ENCODE measurements around the gene GUCA2B. TPM values are rescaled to one million over a fixed set of nuclear protein-coding genes. Genes with fewer than 3 reads are reported as not detected.

GUCA2B gene
- not detected for total RNA-seq (2021; fragmentation: NEBNext Ultra II Directional; extraction: Animal tissue kit (Norgen Biotek cat#: 25700))
- long read RNA-seq = 0 reads

GRCh38 chr1:42152907-42153600 lies at the start of gene GUCA2B:
Gene GUCA2B, plus strand, starts transcription at chr1:42153410. Its CDS starts 41 bp downstream, at chr1:42153451.
- Mint-ChIP-seq H3K36me3 (ENCODE audit: low read depth) (no peaks in the 10 kb centered on the region), H3K4me3 (no peak within 1 kb of the TSS), H3K27ac (no peak within 1 kb of the TSS), H3K4me1 (ENCODE audit: low read depth) (no peaks in the 10 kb centered on the region), H3K27me3 (ENCODE audit: insufficient read depth) (peaks cover 16% of the 10 kb centered on the region), H3K9me3 (no peaks in the 10 kb centered on the region)
- no peak for DNase-seq
- TF ChIP-seq, protein P1, sequence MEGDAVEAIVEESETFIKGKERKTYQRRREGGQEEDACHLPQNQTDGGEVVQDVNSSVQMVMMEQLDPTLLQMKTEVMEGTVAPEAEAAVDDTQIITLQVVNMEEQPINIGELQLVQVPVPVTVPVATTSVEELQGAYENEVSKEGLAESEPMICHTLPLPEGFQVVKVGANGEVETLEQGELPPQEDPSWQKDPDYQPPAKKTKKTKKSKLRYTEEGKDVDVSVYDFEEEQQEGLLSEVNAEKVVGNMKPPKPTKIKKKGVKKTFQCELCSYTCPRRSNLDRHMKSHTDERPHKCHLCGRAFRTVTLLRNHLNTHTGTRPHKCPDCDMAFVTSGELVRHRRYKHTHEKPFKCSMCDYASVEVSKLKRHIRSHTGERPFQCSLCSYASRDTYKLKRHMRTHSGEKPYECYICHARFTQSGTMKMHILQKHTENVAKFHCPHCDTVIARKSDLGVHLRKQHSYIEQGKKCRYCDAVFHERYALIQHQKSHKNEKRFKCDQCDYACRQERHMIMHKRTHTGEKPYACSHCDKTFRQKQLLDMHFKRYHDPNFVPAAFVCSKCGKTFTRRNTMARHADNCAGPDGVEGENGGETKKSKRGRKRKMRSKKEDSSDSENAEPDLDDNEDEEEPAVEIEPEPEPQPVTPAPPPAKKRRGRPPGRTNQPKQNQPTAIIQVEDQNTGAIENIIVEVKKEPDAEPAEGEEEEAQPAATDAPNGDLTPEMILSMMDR (IDR thresholded peaks at IDR 0.05) = no peak

DNA sequence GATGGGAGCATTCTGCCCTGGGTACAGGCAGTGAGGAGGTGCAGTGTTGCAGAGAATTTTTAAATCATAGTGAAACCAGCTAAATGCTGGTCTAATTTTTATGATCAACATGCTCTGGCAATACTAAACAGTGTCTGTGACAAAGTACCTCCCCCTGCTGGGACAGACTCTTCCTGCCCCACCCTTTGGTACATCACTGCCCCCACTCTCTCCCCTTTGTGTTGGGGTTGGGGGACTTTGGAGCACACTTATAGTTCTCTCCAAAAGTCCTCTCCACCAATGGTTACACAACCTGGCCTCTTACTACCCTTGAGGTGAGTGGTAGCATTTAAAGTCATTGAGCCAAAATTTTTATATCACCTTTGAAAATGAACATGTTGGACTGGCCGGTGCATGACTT lies 48.2 kb upstream of the GUCA2B start:
- Mint-ChIP-seq H3K4me3 (no peak overlapping the region), H3K4me1 (ENCODE audit: low read depth) (no peaks in the 10 kb centered on the region), H3K36me3 (ENCODE audit: low read depth) (no peaks in the 10 kb centered on the region), H3K9me3 (no peaks in the 10 kb centered on the region), H3K27me3 (ENCODE audit: insufficient read depth) (peaks cover 13% of the 10 kb centered on the region), H3K27ac (no peak overlapping the region)
- TF ChIP-seq, protein P1 (IDR thresholded peaks at IDR 0.05) = no peak
- no peak for DNase-seq

DNA sequence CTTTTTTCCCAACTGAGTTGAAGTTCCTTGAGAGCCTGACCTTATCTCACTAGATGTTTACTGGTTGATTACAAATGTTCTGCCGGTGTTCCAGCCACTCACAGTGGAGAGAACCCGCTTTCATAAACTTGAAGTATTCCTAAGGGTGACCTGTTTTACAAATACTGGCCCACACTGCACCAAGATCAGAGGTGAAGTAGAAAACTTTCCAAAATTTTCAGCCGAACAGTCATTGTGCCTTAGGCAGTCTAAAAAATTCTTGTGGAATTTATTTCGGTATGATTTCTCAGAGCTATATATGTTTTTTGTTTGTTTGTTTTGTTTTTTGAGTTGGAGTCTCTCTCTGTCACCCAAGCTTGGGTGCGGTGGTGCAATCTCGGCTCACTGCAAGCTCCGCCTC lies 44.9 kb upstream of the GUCA2B start:
- Mint-ChIP-seq H3K4me1 (ENCODE audit: low read depth) (no peaks in the 10 kb centered on the region), H3K27me3 (ENCODE audit: insufficient read depth) (peaks cover 28% of the 10 kb centered on the region), H3K9me3 (no peaks in the 10 kb centered on the region), H3K27ac (no peak overlapping the region), H3K4me3 (no peak overlapping the region), H3K36me3 (ENCODE audit: low read depth) (no peaks in the 10 kb centered on the region)
- TF ChIP-seq, protein P1 (IDR thresholded peaks at IDR 0.05) = no peak
- no peak for DNase-seq

DNA sequence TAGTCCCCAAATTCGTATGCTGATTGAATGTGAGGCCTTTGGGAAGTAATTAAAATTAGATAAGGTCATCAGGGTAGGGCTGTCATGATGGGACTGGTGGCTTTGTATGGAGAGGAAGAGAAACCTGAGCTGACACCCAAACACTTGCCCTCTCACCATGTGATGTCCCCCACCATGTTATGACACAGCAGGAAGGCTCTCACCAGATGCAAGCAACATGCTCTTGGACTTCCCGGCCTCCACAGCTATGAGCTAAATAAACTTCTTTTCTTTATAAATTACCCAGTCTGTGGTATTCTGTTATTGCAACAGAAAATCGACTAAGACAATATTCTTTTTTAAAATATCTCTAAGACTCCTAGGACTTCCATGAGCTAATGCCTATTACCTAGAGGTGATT lies 43.6 kb upstream of the GUCA2B start:
- no peak overlapping the region for H3K4me3 Mint-ChIP-seq
- no peak for DNase-seq
- no peak overlapping the region for H3K27ac Mint-ChIP-seq
- no peaks in the 10 kb centered on the region for H3K9me3 Mint-ChIP-seq
- H3K36me3 Mint-ChIP-seq (ENCODE audit: low read depth) = no peaks in the 10 kb centered on the region
- H3K27me3 Mint-ChIP-seq (ENCODE audit: insufficient read depth) = peaks cover 34% of the 10 kb centered on the region
- no peaks in the 10 kb centered on the region for H3K4me1 Mint-ChIP-seq (ENCODE audit: low read depth)
- TF ChIP-seq, protein P1 (IDR thresholded peaks at IDR 0.05) = no peak

DNA sequence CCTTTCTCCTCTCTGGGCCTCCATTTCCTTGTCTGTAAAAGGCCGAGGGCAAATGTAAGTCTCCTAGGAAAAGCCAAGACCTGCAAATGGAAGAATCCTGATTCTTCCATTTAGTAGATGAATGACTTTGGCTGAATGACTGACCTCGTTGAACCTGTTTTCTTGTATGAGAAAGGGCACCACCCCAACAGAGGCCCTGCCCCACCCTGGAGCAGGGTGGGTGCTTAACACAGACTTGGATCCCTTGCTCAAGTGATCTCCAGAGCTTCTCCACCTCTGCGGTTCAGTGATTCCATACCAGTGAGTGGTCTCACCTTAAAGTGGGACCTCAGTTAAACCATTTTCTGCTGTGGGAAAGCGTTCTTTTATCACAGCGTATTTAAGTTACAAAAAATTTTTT lies 39.0 kb upstream of the GUCA2B start:
- TF ChIP-seq, protein P1 (IDR thresholded peaks at IDR 0.05) = no peak
- no peaks in the 10 kb centered on the region for H3K4me1 Mint-ChIP-seq (ENCODE audit: low read depth)

More for the DNA sequence above, 39.0 kb upstream of the GUCA2B start:
- H3K36me3 Mint-ChIP-seq (ENCODE audit: low read depth) = no peaks in the 10 kb centered on the region
- H3K27me3 Mint-ChIP-seq (ENCODE audit: insufficient read depth) = peaks cover 42% of the 10 kb centered on the region
- DNase-seq = no peak
- no peak overlapping the region for H3K4me3 Mint-ChIP-seq
- no peaks in the 10 kb centered on the region for H3K9me3 Mint-ChIP-seq
- no peak overlapping the region for H3K27ac Mint-ChIP-seq
